PC-9 (cell line): Measurements from ENCODE around the gene TECTA.

Experiments used
- CTCF ChIP-seq: fragments of 200-600 bp; sonication (generic); conservative IDR thresholded peaks from 2 replicates; pipeline ENCODE4 v1.6.1; 2017; ENCODE audit warnings: mixed run types, antibody characterized with exemption, mild to moderate bottlenecking, moderate library complexity
- EZH2 ChIP-seq: fragments of 200-600 bp; sonication (generic); IDR thresholded peaks from 2 replicates; pipeline ENCODE4 v1.8.0; 2017; ENCODE audit warnings: antibody characterized with exemption, low read depth

GRCh38 chr11:121231576-121232278 is 130.7 kb downstream of the TECTA start:
- no peak for TF ChIP-seq CTCF
- no peak for TF ChIP-seq EZH2
